Measurements from ENCODE around the gene ACE.

DNA sequence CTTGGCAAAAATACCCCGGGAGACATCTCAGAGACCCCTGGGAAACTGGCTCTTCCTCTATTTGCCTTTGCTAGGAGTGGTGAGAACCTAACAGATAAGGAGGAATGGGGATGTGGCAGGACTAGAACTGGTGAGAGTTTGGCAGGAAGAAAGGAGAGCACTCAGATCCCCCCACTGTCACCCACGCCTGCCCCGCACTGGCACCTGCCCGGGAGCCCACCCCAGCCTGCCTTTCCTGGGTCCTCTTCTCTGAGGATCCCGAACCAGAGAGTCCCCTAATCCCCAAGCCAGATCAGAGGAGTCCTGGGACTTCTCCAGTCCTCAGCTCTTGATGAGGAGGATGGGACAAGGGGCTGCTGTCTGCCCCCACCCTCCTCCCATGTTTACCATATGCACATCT lies 50.0 kb downstream of the ACE start:
- TF ChIP-seq CTCF (IDR thresholded peaks at IDR 0.05; ENCODE audit: insufficient read depth, low read depth, low read length) (no peak), EZH2 (IDR thresholded peaks at IDR 0.05; ENCODE audit: insufficient read depth, low read length) (no peak)

Data from astrocyte (in vitro differentiated cells and primary cell).